K562 (cell line): ENCODE data around the gene CEACAM8. TPM values are rescaled to one million over a fixed set of nuclear protein-coding genes. Genes with fewer than 3 reads are reported as not detected.

Experiments used
- ATAC-seq: fragments of 200-7000 bp; cut with Tn5 transposase; 3 replicates; pipeline ENCODE4 v1.9.1; 2020; ENCODE audit warnings: moderate library complexity
- BruUV-seq: library from RNA; stranded (reverse); fragments of 400-500 nt; replicated peaks from 2 replicates; lab custom pipeline; 2021; lab: Mats Ljungman, UMichigan
- CTCF ChIA-PET: fragments of 300-600 bp; formaldehyde crosslinking; extraction: SDS; loops from one replicate; lab custom pipeline; 2021; ENCODE audit warnings: low intra/inter-chr PET ratio; lab: Yijun Ruan, JAX
- POLR2A ChIA-PET: fragments of 300-600, 350-650 bp; sonication (Branson Sonifier 250); formaldehyde crosslinking; extraction: SDS; loops from one replicate; lab custom pipeline; 2021; ENCODE audit warnings: antibody characterized with exemption, inconsistent platforms; lab: Yijun Ruan, JAX
- DNase-seq, 4 experiments: peaks; one replicate each; pipeline versions ENCODE4 v3.0.0 to v3.0.0-alpha.2; 2011 to 2018; ENCODE audit warnings: low spot score in 3 of 4, mixed read lengths in 3 of 4; ENCODE audit errors: extremely low read depth in 1 of 4
- FAIRE-seq: peaks from 2 replicates; lab custom pipeline; 2011; peaks lifted over from hg19 to GRCh38; lab: Jason Lieb, UNC
- H2AFZ ChIP-seq: 2 replicates; pipeline ENCODE4 v1.6.0; 2011; ENCODE audit warnings: low read depth, low read length, control low read depth, inconsistent platforms
- H3K27ac ChIP-seq: fragments of 200-600 bp; 3 replicates; pipeline ENCODE4 v1.8.0; 2011; ENCODE audit warnings: low read depth, mild to moderate bottlenecking, control low read depth, inconsistent platforms, low read length, moderate library complexity, mixed read lengths; ENCODE audit errors: extremely low read depth
- H3K27me3 ChIP-seq, 2 experiments: fragments of 300-600 bp in 1 of 2; 2 replicates in 1 of 2; 3 replicates in 1 of 2; pipeline versions ENCODE4 v1.6.0 to v1.8.0; 2011; ENCODE audit warnings: inconsistent platforms in 2 of 2, low read length in 2 of 2, mild to moderate bottlenecking in 1 of 2, mixed read lengths in 1 of 2, moderate library complexity in 1 of 2; ENCODE audit not compliant: control insufficient read depth in 2 of 2, insufficient read depth in 2 of 2
- H3K36me3 ChIP-seq: fragments of 300-600 bp; 3 replicates; pipeline ENCODE4 v1.8.0; 2011; ENCODE audit warnings: mild to moderate bottlenecking, low read length, inconsistent platforms; ENCODE audit not compliant: control insufficient read depth, insufficient read depth
- H3K4me1 ChIP-seq, 2 experiments: fragments of 200-600 bp in 1 of 2; replicated peaks in 1 of 2; 2 replicates in 1 of 2; 3 replicates in 1 of 2; pipeline versions ENCODE4 v1.5.1 to v1.8.0; 2011; ENCODE audit warnings: inconsistent platforms in 2 of 2, low read length in 2 of 2, mild to moderate bottlenecking in 1 of 2, mixed read lengths in 1 of 2, moderate library complexity in 1 of 2; ENCODE audit not compliant: control insufficient read depth in 2 of 2, insufficient read depth in 2 of 2
- H3K4me2 ChIP-seq: 2 replicates; pipeline ENCODE4 v1.6.1; 2011; ENCODE audit warnings: low read length, control low read depth, inconsistent platforms, mixed read lengths; ENCODE audit not compliant: insufficient read depth
- H3K4me3 ChIP-seq: fragments of 200-600 bp; sonication (generic), shearing (Covaris generic); 2 replicates; pipeline ENCODE4 v1.5.1; 2016; ENCODE audit warnings: control low read depth, inconsistent platforms
- H3K79me2 ChIP-seq: fragments of 200-600 bp; 3 replicates; pipeline ENCODE4 v1.8.0; 2011; ENCODE audit warnings: low read length, inconsistent platforms; ENCODE audit not compliant: control insufficient read depth, insufficient read depth
- H3K9ac ChIP-seq, 2 experiments: 2 replicates each; pipeline versions ENCODE4 v1.6.0 to v1.6.1; 2011; ENCODE audit warnings: low read depth in 2 of 2, low read length in 2 of 2, control low read depth in 1 of 2, inconsistent platforms in 1 of 2, mild to moderate bottlenecking in 1 of 2, mixed read lengths in 1 of 2; ENCODE audit not compliant: insufficient read depth in 1 of 2
- H3K9me1 ChIP-seq: one replicate; pipeline ENCODE4 v1.6.0; 2011; ENCODE audit warnings: inconsistent platforms, mild to moderate bottlenecking, low read length, moderate library complexity; ENCODE audit not compliant: control insufficient read depth, insufficient read depth
- H3K9me3 ChIP-seq: replicated peaks from 2 replicates; pipeline ENCODE4 v1.5.1; 2011; ENCODE audit warnings: low read depth, low read length, inconsistent platforms; ENCODE audit not compliant: control insufficient read depth, insufficient read depth
- H4K20me1 ChIP-seq: replicated peaks from 2 replicates; pipeline ENCODE4 v1.6.1; 2011; ENCODE audit warnings: low read length, inconsistent platforms, mixed read lengths; ENCODE audit not compliant: control insufficient read depth, insufficient read depth
- ATF6 ChIP-seq: sonication (generic); formaldehyde crosslinking; IDR thresholded peaks from 2 replicates; pipeline ENCODE4 v1.4.0; 2020; ENCODE audit warnings: mild to moderate bottlenecking, missing genetic modification reagents
- BHLHE40 ChIP-seq: IDR thresholded peaks from 2 replicates; pipeline ENCODE4 v1.6.1; 2011; ENCODE audit warnings: low read length, improper control_type of control experiment
- CTBP1 ChIP-seq: fragments of 450-650 bp; IDR thresholded peaks from 2 replicates; pipeline ENCODE4 v1.6.1; 2016; ENCODE audit warnings: borderline replicate concordance
- HMGN3 ChIP-seq: IDR thresholded peaks from 2 replicates; pipeline ENCODE4 v1.6.1; 2011; ENCODE audit warnings: borderline replicate concordance, low read depth, mild to moderate bottlenecking, mixed read lengths, low read length; ENCODE audit not compliant: insufficient read length; ENCODE audit errors: extremely low read depth
- HOXB6 ChIP-seq: fragments of 250-450 bp; sonication (Bioruptor Pico); IDR thresholded peaks from 2 replicates; pipeline ENCODE4 v1.5.1; 2022; ENCODE audit warnings: mild to moderate bottlenecking, borderline replicate concordance
- ID3 ChIP-seq, 2 experiments: fragments of 250-450 bp in 1 of 2; fragments of 450-650 bp in 1 of 2; sonication (Bioruptor Pico) in 1 of 2; IDR thresholded peaks; 2 replicates each; pipeline versions ENCODE4 v1.6.1 to v1.8.0; 2016 to 2021; ENCODE audit warnings: mild to moderate bottlenecking in 2 of 2, moderate library complexity in 2 of 2, missing compliant biosample characterization in 1 of 2, missing genetic modification characterization in 1 of 2
- NR1H2 ChIP-seq: sonication (generic); formaldehyde crosslinking; IDR thresholded peaks from 2 replicates; pipeline ENCODE4 v1.4.0; 2020; ENCODE audit warnings: mild to moderate bottlenecking, missing genetic modification reagents
- PRMT5 ChIP-seq: sonication (generic); formaldehyde crosslinking; IDR thresholded peaks from 2 replicates; pipeline ENCODE4 v1.5.0; 2020; ENCODE audit warnings: missing genetic modification reagents
- SIN3B ChIP-seq: fragments of 450-650 bp; IDR thresholded peaks from 2 replicates; pipeline ENCODE4 v1.6.1; 2017; ENCODE audit warnings: low read depth, mild to moderate bottlenecking, moderate library complexity
- SMAD2 ChIP-seq: fragments of 150-350 bp; IDR thresholded peaks from 2 replicates; pipeline ENCODE4 v1.6.1; 2014; ENCODE audit warnings: low read depth, mild to moderate bottlenecking, low read length
- SNRNP70 ChIP-seq: fragments of 200-400 bp; formaldehyde crosslinking; optimal IDR thresholded peaks from 2 replicates; pipeline ENCODE3; 2017; ENCODE audit warnings: low read depth, low read length
- ZBTB2 ChIP-seq: fragments of 450-650 bp; IDR thresholded peaks from 2 replicates; pipeline ENCODE4 v1.6.1; 2016; ENCODE audit warnings: antibody characterized with exemption
- ZHX1 ChIP-seq: fragments of 150-350 bp; conservative IDR thresholded peaks from 2 replicates; pipeline ENCODE4 v1.6.1; 2014; ENCODE audit warnings: low read length
- ZKSCAN1 ChIP-seq: fragments of 150-350 bp; IDR thresholded peaks from 2 replicates; pipeline ENCODE4 v1.6.1; 2016; ENCODE audit warnings: low read depth, low read length
- ZNF133 ChIP-seq: fragments of 250-450 bp; sonication (Bioruptor Pico); IDR thresholded peaks from 2 replicates; pipeline ENCODE4 v1.4.0; 2020; ENCODE audit warnings: mild to moderate bottlenecking
- ZNF668 ChIP-seq: fragments of 250-450 bp; sonication (Bioruptor Pico); IDR thresholded peaks from 2 replicates; pipeline ENCODE4 v1.8.0; 2022; ENCODE audit warnings: mild to moderate bottlenecking, inconsistent platforms
- WGBS: fragments of 100-300 bp; shearing (Covaris generic); methylation state at CpG from one replicate; pipeline ENCODE4 v1.1.6; 2016; ENCODE audit warnings: low coverage, mixed read lengths; ENCODE audit not compliant: insufficient coverage; ENCODE audit errors: missing lambda C conversion rate; 5-methylcytosine and 5-hydroxymethylcytosine counted together
- in situ Hi-C: fragments of 300-500 bp; cut with MboI; formaldehyde crosslinking; loops from 4 replicates; pipeline ENCODE4 v1.15.0; 2018; ENCODE audit warnings: inconsistent platforms, mixed read lengths
- intact Hi-C: fragments of 100-400 bp; cut with micrococcal nuclease; formaldehyde crosslinking; loops from 2 replicates; pipeline ENCODE4 v1.14.2; 2022
- polyA plus RNA-seq, 8 experiments: library from polyadenylated mRNA; depleted of rRNA in 4 of 8; stranded (reverse) in 5 of 8; unstranded in 3 of 8; fragments of >200 nt; fragmentation: Nextera tagmentation in 2 of 8; fragmentation: Illumina TruSeq in 1 of 8; extraction: Ambion mirVana in 2 of 8; extraction: Trizol in 1 of 8; gene quantifications; 2 replicates each; pipeline versions ENCODE4 v1.2.1 to v1.2.3, GENCODE V29; 2011 to 2014; ENCODE audit warnings: inconsistent platforms in 1 of 8, missing spikeins in 1 of 8
- total RNA-seq, 7 experiments: library from RNA; depleted of rRNA in 6 of 7; stranded (reverse); fragments of >200 nt in 6 of 7; fragmentation: Illumina TruSeq in 2 of 7; extraction: Trizol in 2 of 7; gene quantifications; 2 replicates each; pipeline versions ENCODE4 v1.2.1 to v1.2.3, GENCODE V29; 2011 to 2021; ENCODE audit warnings: low replicate concordance in 1 of 7

Gene CEACAM8
- total and polyA plus RNA-seq, 9 of the 15 experiments (the other 6 are each of a cell fraction or from before 2014, with no cell fraction given): not detected

GRCh38 chr19:42619271-42619670 is 24.5 kb upstream of the CEACAM8 start:
- BruUV-seq: no TSS peak
- WGBS: 0% methylated on average over 1 of the region's 1 CpG
- H3K4me2 ChIP-seq: no peak overlapping the region
- FAIRE-seq (no peak), DNase-seq (no peak), ATAC-seq (no peak)
- intact Hi-C loops (no loop called here), in situ Hi-C loops (no loop called here)
- POLR2A ChIA-PET: no interaction called here
- no peaks in the 10 kb centered on the region for H3K9me3 ChIP-seq
- no peaks in the 10 kb centered on the region for H3K27me3 ChIP-seq
- H3K27ac ChIP-seq: no peak overlapping the region
- no peak overlapping the region for H3K9ac ChIP-seq
- H3K4me3 ChIP-seq: no peak overlapping the region
- H3K36me3 ChIP-seq: no peaks in the 10 kb centered on the region
- no peaks in the 10 kb centered on the region for H4K20me1 ChIP-seq
- no peak overlapping the region for H2AFZ ChIP-seq
- CTCF ChIA-PET: no interaction called here
- H3K9me1 ChIP-seq: no peaks in the 10 kb centered on the region
- H3K4me1 ChIP-seq: no peaks in the 10 kb centered on the region
- no peaks in the 10 kb centered on the region for H3K79me2 ChIP-seq
- TF ChIP-seq SIN3B: no peak
- no peak for TF ChIP-seq ZKSCAN1
- TF ChIP-seq CTBP1: no peak
- TF ChIP-seq SNRNP70: no peak
- TF ChIP-seq ZBTB2: no peak
- TF ChIP-seq ID3 (CRISPR knock-in tag; IDR thresholded peaks at IDR 0.05): no peak
- TF ChIP-seq ID3 (tag; IDR thresholded peaks at IDR 0.05): no peak
- no peak for TF ChIP-seq BHLHE40
- no peak for TF ChIP-seq SMAD2
- TF ChIP-seq ZNF133 (CRISPR knock-in tag): no peak
- no peak for TF ChIP-seq PRMT5 (CRISPR knock-in tag)
- no peak for TF ChIP-seq ATF6
- TF ChIP-seq HMGN3: no peak
- TF ChIP-seq NR1H2 (CRISPR knock-in tag): no peak
- no peak for TF ChIP-seq ZNF668 (CRISPR knock-in tag)
- no peak for TF ChIP-seq ZHX1
- no peak for TF ChIP-seq HOXB6 (CRISPR knock-in tag)
